Activated CD4-positive, alpha-beta memory T cell treated with anti-CD3 and anti-CD28 coated beads for 36 hours (primary cell): ENCODE data around the gene UBR7. TPM values are rescaled to one million over a fixed set of nuclear protein-coding genes. Genes with fewer than 3 reads are reported as not detected.

Experiments used
- CTCF ChIA-PET: fragments of 350-600 bp; sonication (Branson Sonifier 250); formaldehyde crosslinking; loops from one replicate; lab custom pipeline; 2021; ENCODE audit warnings: antibody characterized with exemption, inconsistent platforms; lab: Charles Lee
- POLR2A ChIA-PET: fragments of 350-600 bp; sonication (Branson Sonifier 250); formaldehyde crosslinking; loops from one replicate; lab custom pipeline; 2021; ENCODE audit warnings: antibody characterized with exemption; lab: Charles Lee
- DNase-seq: peaks from one replicate; pipeline ENCODE4 v3.0.0-alpha.2; 2020
- H3K27ac Mint-ChIP-seq: one replicate; pipeline ENCODE4 v1.8.0; 2021; ENCODE audit warnings: mixed read lengths
- H3K27me3 Mint-ChIP-seq: one replicate; pipeline ENCODE4 v1.8.0; 2021; ENCODE audit warnings: mixed read lengths
- H3K36me3 Mint-ChIP-seq: one replicate; pipeline ENCODE4 v1.8.0; 2021; ENCODE audit warnings: mixed read lengths
- H3K4me1 Mint-ChIP-seq: one replicate; pipeline ENCODE4 v1.8.0; 2021; ENCODE audit warnings: low read depth, mixed read lengths
- H3K4me3 Mint-ChIP-seq: one replicate; pipeline ENCODE4 v1.8.0; 2021; ENCODE audit warnings: mild to moderate bottlenecking, mixed read lengths
- H3K9me3 Mint-ChIP-seq: one replicate; pipeline ENCODE4 v1.8.0; 2021; ENCODE audit warnings: mixed read lengths
- intact Hi-C: fragments of 100-400 bp; cut with micrococcal nuclease; formaldehyde crosslinking; loops from one replicate; pipeline ENCODE4 v1.15.1; 2023
- total RNA-seq, 2 experiments: library from RNA; stranded (reverse); gene quantifications; one replicate each; pipeline ENCODE4 v1.2.3, GENCODE V29; 2021

UBR7 gene
- total RNA-seq, 2 experiments from 2014 or later, result 48.0 to 51.6 TPM

- H3K27ac Mint-ChIP-seq, result no peak overlapping the region
- CTCF ChIA-PET, result interaction anchor here (1.5 kb wide), 1 partner anchor 9 kb away, joined by 5 read pairs; no protein-coding TSS in a partner anchor
- H3K27me3 Mint-ChIP-seq, result no peaks in the 10 kb centered on the region
Measured at GRCh38 chr14:93267149-93267711, 60.2 kb downstream of the UBR7 start.

GRCh38 chr14:93268406-93268805 is 61.4 kb downstream of the UBR7 start:
- Mint-ChIP-seq H3K9me3 (no peaks in the 10 kb centered on the region), H3K4me1 (peaks cover 12% of the 10 kb centered on the region), H3K36me3 (peaks cover 5% of the 10 kb centered on the region), H3K27ac (no peak overlapping the region), H3K27me3 (no peaks in the 10 kb centered on the region), H3K4me3 (no peak overlapping the region)
- ChIA-PET CTCF (no interaction called here), POLR2A (no interaction called here)
- no peak for DNase-seq
- intact Hi-C loops, result no loop called here

More at GRCh38 chr14:93267149-93267711, 60.2 kb downstream of the UBR7 start:
- DNase-seq, result no peak
- intact Hi-C loops, result no loop called here
- POLR2A ChIA-PET, result no interaction called here
- Mint-ChIP-seq H3K9me3 (no peaks in the 10 kb centered on the region), H3K4me1 (peaks cover 12% of the 10 kb centered on the region), H3K4me3 (no peak overlapping the region), H3K36me3 (peaks cover 3% of the 10 kb centered on the region)

- no peak for DNase-seq
- Mint-ChIP-seq H3K4me1 (peaks cover 8% of the 10 kb centered on the region), H3K36me3 (peaks cover 2% of the 10 kb centered on the region), H3K9me3 (no peaks in the 10 kb centered on the region), H3K4me3 (no peak overlapping the region), H3K27me3 (no peaks in the 10 kb centered on the region), H3K27ac (no peak overlapping the region)
- CTCF ChIA-PET, result no interaction called here
- POLR2A ChIA-PET, result no interaction called here
- intact Hi-C loops, result no loop called here
Measured at GRCh38 chr14:93269341-93270068, 62.4 kb downstream of the UBR7 start.

GRCh38 chr14:93271111-93271510 is 64.1 kb downstream of the UBR7 start:
- Mint-ChIP-seq H3K9me3 (no peaks in the 10 kb centered on the region), H3K36me3 (peaks cover 2% of the 10 kb centered on the region), H3K4me3 (no peak overlapping the region), H3K4me1 (peaks cover 8% of the 10 kb centered on the region), H3K27ac (no peak overlapping the region), H3K27me3 (no peaks in the 10 kb centered on the region)
- no peak for DNase-seq
- intact Hi-C loops, result no loop called here
- POLR2A ChIA-PET, result no interaction called here
- CTCF ChIA-PET, result no interaction called here

GRCh38 chr14:93274055-93274806 is 67.2 kb downstream of the UBR7 start:
- Mint-ChIP-seq H3K27ac (no peak overlapping the region), H3K4me1 (peaks cover 10% of the 10 kb centered on the region), H3K36me3 (peaks cover 6% of the 10 kb centered on the region), H3K27me3 (no peaks in the 10 kb centered on the region), H3K9me3 (no peaks in the 10 kb centered on the region), H3K4me3 (no peak overlapping the region)
- POLR2A ChIA-PET, result no interaction called here
- no peak for DNase-seq
- CTCF ChIA-PET, result no interaction called here
- intact Hi-C loops, result no loop called here

GRCh38 chr14:93276031-93276716 is 69.1 kb downstream of the UBR7 start:
- peaks cover 6% of the 10 kb centered on the region for H3K36me3 Mint-ChIP-seq
- no peak overlapping the region for H3K4me3 Mint-ChIP-seq
- H3K9me3 Mint-ChIP-seq, result no peaks in the 10 kb centered on the region
- POLR2A ChIA-PET, result no interaction called here
- H3K27ac Mint-ChIP-seq, result no peak overlapping the region
- peaks cover 4% of the 10 kb centered on the region for H3K4me1 Mint-ChIP-seq
- CTCF ChIA-PET, result interaction anchor here (1.5 kb wide), 1 partner anchor 10 kb away, joined by 5 read pairs; no protein-coding TSS in a partner anchor
- no peaks in the 10 kb centered on the region for H3K27me3 Mint-ChIP-seq
- intact Hi-C loops, result no loop called here
- DNase-seq, result no peak

Other genes with a start within 250 kb of the UBR7 start
- 10 to 100 TPM; 28.1 to 35.2 TPM for gene ITPK1, start 91.3 kb upstream of the UBR7 start, total RNA-seq
- 10 to 100 TPM; 14.2 to 14.8 TPM for gene MOAP1, start 22.4 kb upstream of the UBR7 start, total RNA-seq
- 10 to 100 TPM; 12.0 to 12.4 TPM for gene LYSET, start 21.9 kb upstream of the UBR7 start, total RNA-seq
- gene GON7, start 191 bp upstream of the UBR7 start, total RNA-seq, result 10 to 100 TPM; 12.4 to 12.5 TPM
- gene BTBD7, start 125.8 kb downstream of the UBR7 start, total RNA-seq, result 1 to 10 TPM; 7.7 to 9.9 TPM
- not detected for gene COX8C, start 139.9 kb downstream of the UBR7 start, total RNA-seq
- under 1 TPM in 1 of 2 experiments, not detected in 1; 0.05 TPM for gene UNC79, start 223.7 kb downstream of the UBR7 start, total RNA-seq